CD4-positive, alpha-beta T cell (primary cell): Measurements from ENCODE around the gene HTR3C. TPM values are rescaled to one million over a fixed set of nuclear protein-coding genes. Genes with fewer than 3 reads are reported as not detected.
"Not testable (repeated sequence)": the region's sequence is repeated elsewhere in the genome, so short reads cannot be mapped to it uniquely, and the experiment has no call there.

Experiments
- ATAC-seq: fragments of 200-7000 bp; cut with Tn5 transposase; one replicate; pipeline ENCODE4 v1.10.0; 2022; ENCODE audit warnings: mild to moderate bottlenecking; ENCODE audit not compliant: poor library complexity
- CTCF ChIA-PET: fragments of 350-600 bp; sonication (Branson Sonifier 250); formaldehyde crosslinking; loops from one replicate; lab custom pipeline; 2021; ENCODE audit warnings: antibody characterized with exemption, inconsistent platforms; lab: Charles Lee
- POLR2A ChIA-PET: fragments of 350-600 bp; sonication (Branson Sonifier 250); formaldehyde crosslinking; loops from one replicate; lab custom pipeline; 2021; ENCODE audit warnings: antibody characterized with exemption, inconsistent platforms; lab: Charles Lee
- DNase-seq, 14 experiments: peaks; one replicate each; pipeline ENCODE4 v3.0.0-alpha.2; 2013 to 2020; ENCODE audit warnings: mixed read lengths in 2 of 14
- H3K27ac ChIP-seq, 2 donors: one replicate each; pipeline versions ENCODE4 v1.5.1 to v1.7.0; 2013; ENCODE audit warnings: low read length in 2 of 2, low read depth in 1 of 2, mild to moderate bottlenecking in 1 of 2
- H3K27me3 ChIP-seq, 2 experiments: 1 replicate in 1 of 2; 2 replicates in 1 of 2; pipeline versions ENCODE4 v1.6.1 to v1.7.0; 2013; ENCODE audit warnings: low read length in 2 of 2, control low read depth in 1 of 2, mild to moderate bottlenecking in 1 of 2, moderate library complexity in 1 of 2; ENCODE audit not compliant: insufficient read depth in 2 of 2, control insufficient read depth in 1 of 2
- H3K36me3 ChIP-seq: one replicate; pipeline ENCODE4 v1.6.1; 2013; ENCODE audit warnings: low read length, control low read depth; ENCODE audit not compliant: insufficient read depth
- H3K4me1 ChIP-seq: one replicate; pipeline ENCODE4 v1.6.1; 2013; ENCODE audit warnings: low read length, control low read depth; ENCODE audit not compliant: insufficient read depth
- H3K4me3 ChIP-seq: one replicate; pipeline ENCODE4 v1.5.1; 2013; ENCODE audit warnings: mild to moderate bottlenecking, low read length, moderate library complexity
- H3K9me3 ChIP-seq, 2 experiments: 1 replicate in 1 of 2; 2 replicates in 1 of 2; pipeline versions ENCODE4 v1.6.1 to v1.7.0; 2013; ENCODE audit warnings: low read length in 2 of 2, mild to moderate bottlenecking in 2 of 2, control low read depth in 1 of 2, moderate library complexity in 1 of 2; ENCODE audit not compliant: control insufficient read depth in 1 of 2, insufficient read depth in 1 of 2
- H3K27ac Mint-ChIP-seq: one replicate; pipeline ENCODE4 v1.8.0; 2020; ENCODE audit warnings: mixed read lengths
- H3K27me3 Mint-ChIP-seq: one replicate; pipeline ENCODE4 v1.8.0; 2021; ENCODE audit warnings: mixed read lengths
- H3K36me3 Mint-ChIP-seq: one replicate; pipeline ENCODE4 v1.8.0; 2021; ENCODE audit warnings: low read depth, mixed read lengths
- H3K4me1 Mint-ChIP-seq: one replicate; pipeline ENCODE4 v1.8.0; 2021; ENCODE audit warnings: low read depth, mixed read lengths
- H3K4me3 Mint-ChIP-seq: one replicate; pipeline ENCODE4 v1.8.0; 2020; ENCODE audit warnings: mild to moderate bottlenecking, mixed read lengths
- H3K9me3 Mint-ChIP-seq: one replicate; pipeline ENCODE4 v1.8.0; 2020; ENCODE audit warnings: mixed read lengths
- CTCF ChIP-seq: fragments of 200-600 bp; IDR thresholded peaks from one replicate; pipeline ENCODE4 v1.8.0; 2022; ENCODE audit warnings: antibody characterized with exemption, mild to moderate bottlenecking
- intact Hi-C, 2 experiments: fragments of 100-400 bp; cut with DNase I in 1 of 2; cut with micrococcal nuclease in 1 of 2; formaldehyde crosslinking; loops; one replicate each; pipeline versions ENCODE4 v1.15.1 to v1.9.0; 2023 to 2025; cut with DNase I, micrococcal nuclease
- total RNA-seq, 174 experiments: library from RNA in 2 of 174; stranded (reverse) in 2 of 174; gene quantifications; one replicate each; pipeline ENCODE4 v1.2.3 and lab custom pipeline; 2021 to 2026

Gene HTR3C
- total RNA-seq, 2 experiments from 2014 or later, result not detected

- DNase-seq (no peak), ATAC-seq (no peak)
- Histone ChIP-seq H3K36me3 (no peaks in the 10 kb centered on the region), H3K4me1 (no peaks in the 10 kb centered on the region), H3K27me3 (no peaks in the 10 kb centered on the region), H3K9me3 (no peaks in the 10 kb centered on the region), H3K4me3 (no peak overlapping the region), H3K27ac (no peak overlapping the region)
- no peak for TF ChIP-seq CTCF
- Mint-ChIP-seq H3K4me1 (no peaks in the 10 kb centered on the region), H3K36me3 (no peaks in the 10 kb centered on the region), H3K27ac (no peak overlapping the region), H3K27me3 (no peaks in the 10 kb centered on the region), H3K4me3 (no peak overlapping the region), H3K9me3 (no peaks in the 10 kb centered on the region)
- intact Hi-C loops, result no loop called here
- ChIA-PET CTCF (no interaction called here), POLR2A (no interaction called here)
Measured at GRCh38 chr3:184037816-184038215, 15.0 kb upstream of the HTR3C start.

- H3K36me3 Mint-ChIP-seq, H3K27me3 ChIP-seq, H3K9me3 Mint-ChIP-seq, H3K4me1 ChIP-seq, DNase-seq, H3K27ac ChIP-seq, H3K27ac Mint-ChIP-seq, H3K27me3 Mint-ChIP-seq, CTCF ChIA-PET, H3K36me3 ChIP-seq, intact Hi-C loops, H3K4me1 Mint-ChIP-seq, ATAC-seq, H3K9me3 ChIP-seq, H3K4me3 ChIP-seq, H3K4me3 Mint-ChIP-seq, POLR2A ChIA-PET: not testable (repeated sequence)
Measured at GRCh38 chr3:184038307-184038706, 14.5 kb upstream of the HTR3C start.

- no peak overlapping the region for H3K27ac Mint-ChIP-seq
Measured at GRCh38 chr3:184039414-184039813, 13.4 kb upstream of the HTR3C start.

More at GRCh38 chr3:184039414-184039813, 13.4 kb upstream of the HTR3C start:
- H3K27ac ChIP-seq, result no peak overlapping the region
- Mint-ChIP-seq H3K4me3 (no peak overlapping the region), H3K9me3 (no peaks in the 10 kb centered on the region), H3K27me3 (no peaks in the 10 kb centered on the region), H3K36me3 (no peaks in the 10 kb centered on the region), H3K4me1 (no peaks in the 10 kb centered on the region)
- no peaks in the 10 kb centered on the region for H3K9me3 ChIP-seq
- no peaks in the 10 kb centered on the region for H3K27me3 ChIP-seq
- intact Hi-C loops, result no loop called here
- H3K36me3 ChIP-seq, result no peaks in the 10 kb centered on the region
- DNase-seq (no peak), ATAC-seq (no peak)
- ChIA-PET POLR2A (no interaction called here), CTCF (no interaction called here)
- TF ChIP-seq CTCF, result no peak
- no peak overlapping the region for H3K4me3 ChIP-seq
- no peaks in the 10 kb centered on the region for H3K4me1 ChIP-seq
